C4-2B (cell line): ENCODE results near the gene PLD3.
"Not testable (repeated sequence)": the region's sequence is repeated elsewhere in the genome, so short reads cannot be mapped to it uniquely, and the experiment has no call there.

Experiments used
- H3K27ac ChIP-seq: fragments of 450-650 bp; 2 replicates; pipeline ENCODE4 v1.5.1; 2017
- CTCF ChIP-seq: fragments of 450-650 bp; conservative IDR thresholded peaks from 2 replicates; pipeline ENCODE4 v1.5.1; 2017; ENCODE audit warnings: mild to moderate bottlenecking
- ZFX ChIP-seq: fragments of 450-650 bp; IDR thresholded peaks from 2 replicates; pipeline ENCODE4 v1.6.1; 2017

Gene PLD3

GRCh38 chr19:40365613-40366401 is 17.3 kb downstream of the PLD3 start:
- TF ChIP-seq CTCF (no peak), ZFX (no peak)

GRCh38 chr19:40366697-40367561 is 18.4 kb downstream of the PLD3 start:
- no peak overlapping the region for H3K27ac ChIP-seq

More at GRCh38 chr19:40365613-40366401, 17.3 kb downstream of the PLD3 start:
- H3K27ac ChIP-seq = no peak overlapping the region

DNA sequence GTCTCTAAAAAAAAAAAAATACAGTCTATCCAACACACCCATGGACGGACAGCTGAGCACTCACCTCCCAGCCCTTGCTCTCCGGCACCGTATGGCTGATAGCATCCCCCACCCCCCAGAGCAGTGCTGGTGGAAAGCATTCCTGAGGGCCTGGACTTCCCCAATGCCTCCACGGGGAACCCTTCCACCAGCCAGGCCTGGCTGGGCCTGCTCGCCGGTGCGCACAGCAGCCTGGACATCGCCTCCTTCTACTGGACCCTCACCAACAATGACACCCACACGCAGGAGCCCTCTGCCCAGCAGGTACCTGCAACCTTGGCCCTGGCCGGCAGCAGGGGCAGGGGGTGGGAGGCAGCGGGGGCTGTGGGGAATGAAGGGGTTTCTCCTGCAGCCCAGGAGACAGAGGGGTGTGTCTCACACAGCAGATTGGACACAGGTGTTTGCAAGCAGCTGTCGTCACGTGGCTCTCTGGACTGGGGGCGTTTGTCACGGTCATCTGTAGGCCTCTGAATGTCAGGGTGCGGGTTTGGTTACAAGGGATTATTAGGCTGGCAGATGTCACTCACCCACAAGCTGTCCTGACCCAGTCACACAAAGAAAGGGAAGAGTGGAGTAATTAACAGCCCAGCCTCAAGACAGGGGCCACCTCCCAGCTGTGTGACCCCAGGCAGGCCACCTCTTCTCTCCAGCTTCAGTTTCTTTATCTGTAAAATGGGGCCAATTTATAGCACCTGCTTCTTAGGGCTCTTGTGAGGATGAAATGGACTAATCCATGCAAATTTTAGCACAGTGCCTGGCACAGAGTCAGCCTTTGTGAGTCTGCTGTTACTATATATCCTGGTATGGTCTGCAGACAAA is 19.3 kb downstream of the PLD3 start:
- TF ChIP-seq ZFX (no peak), CTCF (no peak)
- H3K27ac ChIP-seq = no peak overlapping the region

More at GRCh38 chr19:40366697-40367561, 18.4 kb downstream of the PLD3 start:
- TF ChIP-seq ZFX (no peak), CTCF (no peak)

DNA sequence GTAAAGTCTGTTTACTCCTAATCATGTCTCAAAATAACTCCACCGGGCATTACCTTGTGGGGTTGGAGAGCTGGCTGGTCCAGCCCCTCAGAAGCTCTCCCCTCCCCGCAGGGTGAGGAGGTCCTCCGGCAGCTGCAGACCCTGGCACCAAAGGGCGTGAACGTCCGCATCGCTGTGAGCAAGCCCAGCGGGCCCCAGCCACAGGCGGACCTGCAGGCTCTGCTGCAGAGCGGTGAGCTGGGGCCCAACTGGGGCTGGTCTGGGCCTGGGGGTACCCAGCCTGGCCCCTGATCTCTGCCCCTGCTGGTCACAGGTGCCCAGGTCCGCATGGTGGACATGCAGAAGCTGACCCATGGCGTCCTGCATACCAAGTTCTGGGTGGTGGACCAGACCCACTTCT is 21.3 kb downstream of the PLD3 start:
- TF ChIP-seq ZFX = no peak
- no peak for TF ChIP-seq CTCF

GRCh38 chr19:40370253-40370652 is 21.8 kb downstream of the PLD3 start:
- not testable (repeated sequence) for H3K27ac ChIP-seq

More for the DNA sequence above, 21.3 kb downstream of the PLD3 start:
- H3K27ac ChIP-seq = no peak overlapping the region

DNA sequence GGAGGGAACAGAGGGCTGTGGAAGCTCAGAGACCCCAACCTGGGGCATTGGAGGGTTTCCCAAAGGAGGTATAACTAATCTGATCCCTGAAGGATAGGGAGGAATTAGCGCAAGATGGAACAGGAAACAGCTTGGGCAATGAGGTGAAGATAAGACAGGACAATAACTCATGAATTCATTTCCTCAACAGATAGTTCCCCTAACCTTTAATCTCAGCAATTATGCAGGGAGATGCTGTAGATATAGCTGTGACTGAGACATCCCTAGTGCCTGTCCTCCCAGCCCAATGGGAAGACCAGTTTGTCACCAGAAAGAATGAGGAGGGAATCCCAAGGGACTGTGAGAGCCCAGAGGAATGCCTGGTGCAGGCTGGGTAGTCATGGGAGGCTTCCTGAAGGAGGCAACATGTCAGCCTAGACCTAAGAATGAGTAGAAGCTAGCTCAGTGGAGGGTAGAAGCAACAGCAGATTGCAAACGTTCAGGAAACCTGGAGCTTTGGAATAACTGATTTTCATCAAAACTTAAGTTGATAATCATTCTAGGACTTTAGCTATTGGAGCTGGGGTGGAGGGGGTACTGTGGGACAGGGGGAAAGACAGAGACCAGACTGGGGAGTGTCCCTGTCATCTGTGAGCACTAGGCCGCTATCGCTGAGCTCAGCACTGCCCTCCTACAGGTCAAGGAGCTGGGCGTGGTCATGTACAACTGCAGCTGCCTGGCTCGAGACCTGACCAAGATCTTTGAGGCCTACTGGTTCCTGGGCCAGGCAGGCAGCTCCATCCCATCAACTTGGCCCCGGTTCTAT is 22.7 kb downstream of the PLD3 start:
- no peak overlapping the region for H3K27ac ChIP-seq
- TF ChIP-seq CTCF (no peak), ZFX (no peak)

DNA sequence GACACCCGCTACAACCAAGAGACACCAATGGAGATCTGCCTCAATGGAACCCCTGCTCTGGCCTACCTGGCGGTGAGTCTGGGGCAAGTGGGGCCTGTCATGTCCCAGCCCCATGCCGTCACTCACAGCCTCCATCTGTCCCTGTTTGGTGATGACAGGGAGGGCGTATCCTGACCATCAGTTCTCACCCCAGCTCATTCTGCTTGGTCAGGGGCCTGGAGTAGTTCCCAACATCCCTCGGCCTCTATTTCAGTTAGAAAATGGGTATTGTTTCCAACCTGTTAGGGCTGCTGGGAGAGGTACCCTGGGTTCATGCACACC is 23.3 kb downstream of the PLD3 start:
- TF ChIP-seq CTCF = no peak
- no peak for TF ChIP-seq ZFX
- H3K27ac ChIP-seq = no peak overlapping the region
